ENCODE measurements around the gene RARS1. TPM values are rescaled to one million over a fixed set of nuclear protein-coding genes. Genes with fewer than 3 reads are reported as not detected.

RARS1 gene
- polyA plus RNA-seq, 3 donors, result 16.1 to 27.0 (median 23.2) TPM

DNA sequence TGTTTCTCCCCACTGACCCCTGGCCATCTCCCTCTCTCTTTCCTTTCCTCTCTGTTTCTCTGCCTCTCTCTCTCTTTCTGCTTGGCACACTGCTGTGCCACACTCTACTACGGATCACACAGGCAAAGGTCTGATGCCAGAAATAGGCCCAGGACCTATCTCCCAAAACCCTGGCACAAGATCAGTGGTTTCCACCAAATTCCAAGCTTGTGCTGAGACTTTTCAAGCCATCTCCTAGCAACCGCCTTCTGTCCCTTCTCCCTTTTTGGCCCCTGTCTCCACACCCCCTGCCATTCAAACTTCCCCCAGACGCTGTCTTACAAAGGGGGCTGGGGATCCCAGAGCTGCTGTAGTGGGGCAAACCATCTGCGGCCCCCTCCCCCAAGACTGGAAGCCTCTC is 38.5 kb upstream of the RARS1 start:
- no peak overlapping the region for H3K4me2 ChIP-seq (replicated peaks; ENCODE audit: extremely low read depth, low read length, poor library complexity, severe bottlenecking)
- no peak overlapping the region for H3K9ac ChIP-seq (ENCODE audit: insufficient read depth, low read length, poor library complexity, severe bottlenecking)
- no peak overlapping the region for H2AFZ ChIP-seq (ENCODE audit: insufficient read depth, low read depth, low read length, poor library complexity, severe bottlenecking)
- TF ChIP-seq CTCF (IDR thresholded peaks at IDR 0.05), result no peak
- no peaks in the 10 kb centered on the region for H3K36me3 ChIP-seq (replicated peaks in 1 of 2; ENCODE audit: control insufficient read depth in 1 of 2, insufficient read depth in 2 of 2, low read length in 2 of 2)
- Mint-ChIP-seq H3K4me3 (no peak overlapping the region), H3K36me3 (no peaks in the 10 kb centered on the region), H3K27me3 (ENCODE audit: low read depth in 3 of 3) (peaks cover 0 to 3% (median 2%) of the 10 kb centered on the region in 3 donors), H3K4me1 (no peaks in the 10 kb centered on the region), H3K27ac (no peak overlapping the region), H3K9me3 (peaks cover 0 to 3% (median 0%) of the 10 kb centered on the region in 7 donors)
- no peak overlapping the region for H3K4me3 ChIP-seq (replicated peaks in 1 of 3; ENCODE audit: low read depth in 2 of 3, low read length in 3 of 3)
- no peak for DNase-seq
- H3K9me3 ChIP-seq (replicated peaks in 1 of 2; ENCODE audit: control insufficient read depth in 1 of 2, insufficient read depth in 1 of 2, low read length in 2 of 2), result no peaks in the 10 kb centered on the region
- WGBS (ENCODE audit: insufficient coverage), result 98% methylated on average over 4 of the region's 4 CpGs
- no peaks in the 10 kb centered on the region for H3K79me2 ChIP-seq (ENCODE audit: insufficient read depth, low read length)
- no peaks in the 10 kb centered on the region for H3K27me3 ChIP-seq (ENCODE audit: control insufficient read depth in 2 of 2, insufficient read depth in 2 of 2, low read length in 2 of 2)
- no peaks in the 10 kb centered on the region for H3K4me1 ChIP-seq (ENCODE audit: control insufficient read depth in 1 of 2, insufficient read depth in 2 of 2, low read length in 2 of 2)
- H4K20me1 ChIP-seq (ENCODE audit: insufficient read depth, low read length), result no peaks in the 10 kb centered on the region
- intact Hi-C loops (cut with micrococcal nuclease), result no loop called here
- H3K27ac ChIP-seq (ENCODE audit: low read depth in 1 of 2, low read length in 2 of 2), result no peak overlapping the region

GRCh38 chr5:168449166-168449565 is 37.1 kb upstream of the RARS1 start:
- no peak for TF ChIP-seq CTCF (IDR thresholded peaks at IDR 0.05)
- H3K27me3 ChIP-seq (ENCODE audit: control insufficient read depth in 2 of 2, insufficient read depth in 2 of 2, low read length in 2 of 2), result no peaks in the 10 kb centered on the region
- H3K27ac ChIP-seq (ENCODE audit: low read depth in 1 of 2, low read length in 2 of 2), result no peak overlapping the region
- H3K36me3 ChIP-seq (replicated peaks in 1 of 2; ENCODE audit: control insufficient read depth in 1 of 2, insufficient read depth in 2 of 2, low read length in 2 of 2), result no peaks in the 10 kb centered on the region
- no peak overlapping the region for H2AFZ ChIP-seq (ENCODE audit: insufficient read depth, low read depth, low read length, poor library complexity, severe bottlenecking)
- H3K27me3 Mint-ChIP-seq (ENCODE audit: low read depth in 3 of 3), result peaks cover 0 to 4% (median 3%) of the 10 kb centered on the region in 3 donors
- DNase-seq, result no peak
- H3K4me2 ChIP-seq (replicated peaks; ENCODE audit: extremely low read depth, low read length, poor library complexity, severe bottlenecking), result no peak overlapping the region
- no peak overlapping the region for H3K4me3 Mint-ChIP-seq
- no peaks in the 10 kb centered on the region for H4K20me1 ChIP-seq (ENCODE audit: insufficient read depth, low read length)
- no peaks in the 10 kb centered on the region for H3K4me1 Mint-ChIP-seq
- H3K9me3 Mint-ChIP-seq, result peaks cover 0 to 3% (median 0%) of the 10 kb centered on the region in 7 donors
- intact Hi-C loops (cut with micrococcal nuclease), result no loop called here
- no peak overlapping the region for H3K27ac Mint-ChIP-seq
- H3K4me3 ChIP-seq (replicated peaks in 1 of 3; ENCODE audit: low read depth in 2 of 3, low read length in 3 of 3), result no peak overlapping the region
- WGBS (ENCODE audit: insufficient coverage), result no CpG with 5 or more reads among the region's 2 CpGs
- H3K4me1 ChIP-seq (ENCODE audit: control insufficient read depth in 1 of 2, insufficient read depth in 2 of 2, low read length in 2 of 2), result no peaks in the 10 kb centered on the region
- H3K9ac ChIP-seq (ENCODE audit: insufficient read depth, low read length, poor library complexity, severe bottlenecking), result no peak overlapping the region
- no peaks in the 10 kb centered on the region for H3K79me2 ChIP-seq (ENCODE audit: insufficient read depth, low read length)
- no peaks in the 10 kb centered on the region for H3K9me3 ChIP-seq (replicated peaks in 1 of 2; ENCODE audit: control insufficient read depth in 1 of 2, insufficient read depth in 1 of 2, low read length in 2 of 2)
- no peaks in the 10 kb centered on the region for H3K36me3 Mint-ChIP-seq

Data from CD14-positive monocyte (primary cell).